A549 (cell line): Measurements from ENCODE around the gene ERICH6. TPM values are rescaled to one million over a fixed set of nuclear protein-coding genes. Genes with fewer than 3 reads are reported as not detected.

Source experiments
- ATAC-seq, 2 experiments: fragments of 200-7000 bp in 1 of 2; fragments of >200 bp in 1 of 2; cut with Nextera tagmentation in 1 of 2; cut with Tn5 transposase in 1 of 2; 3 replicates each; pipeline versions ENCODE4 v1.8.0 to v1.9.1; 2018 to 2020; ENCODE audit warnings: mild to moderate bottlenecking in 1 of 2, moderate library complexity in 1 of 2
- CTCF ChIA-PET: fragments of 300-600 bp; sonication (Branson Sonifier 250); formaldehyde crosslinking; extraction: SDS; loops from one replicate; lab custom pipeline; 2021; ENCODE audit warnings: antibody characterized with exemption, inconsistent platforms; lab: Yijun Ruan, JAX
- POLR2A ChIA-PET: fragments of 350-600 bp; formaldehyde crosslinking; extraction: SDS; loops from one replicate; lab custom pipeline; 2021; ENCODE audit warnings: antibody characterized with exemption, inconsistent platforms; lab: Yijun Ruan, JAX
- DNase-seq, 2 experiments: peaks; one replicate each; pipeline versions ENCODE4 v3.0.0 to v3.0.0-alpha.2; 2011 to 2016; ENCODE audit warnings: low read depth in 1 of 2, low spot score in 1 of 2
- FAIRE-seq: peaks from 2 replicates; lab custom pipeline; 2011; peaks lifted over from hg19 to GRCh38; lab: Jason Lieb, UNC
- H3K27ac ChIP-seq, 2 experiments: fragments of >200 bp; sonication (Bioruptor Twin); formaldehyde crosslinking; 3 replicates each; pipeline ENCODE4 v1.5.1; 2016 to 2017
- H3K4me1 ChIP-seq: fragments of >200 bp; sonication (Bioruptor Twin); formaldehyde crosslinking; 3 replicates; pipeline ENCODE4 v1.6.1; 2016
- H3K4me2 ChIP-seq: fragments of >200 bp; sonication (Bioruptor Twin); formaldehyde crosslinking; 3 replicates; pipeline ENCODE4 v1.6.1; 2016
- H3K4me3 ChIP-seq: fragments of >200 bp; sonication (Bioruptor Twin); formaldehyde crosslinking; 3 replicates; pipeline ENCODE4 v1.5.1; 2016
- H3K9me3 ChIP-seq: fragments of >200 bp; sonication (Bioruptor Twin); formaldehyde crosslinking; 3 replicates; pipeline ENCODE4 v1.6.1; 2016
- CBX2 ChIP-seq: fragments of 200-600 bp; sonication (generic); IDR thresholded peaks from 2 replicates; pipeline ENCODE4 v1.6.1; 2016; ENCODE audit warnings: low read depth, mild to moderate bottlenecking, borderline replicate concordance
- CEBPB ChIP-seq, 2 experiments: fragments of >200 bp in 1 of 2; sonication (Bioruptor Twin) in 1 of 2; formaldehyde crosslinking in 1 of 2; IDR thresholded peaks; 2 replicates each; pipeline ENCODE4 v1.6.1; 2012 to 2016
- EHMT2 ChIP-seq: fragments of 200-600 bp; sonication (generic); IDR thresholded peaks from 2 replicates; pipeline ENCODE4 v1.6.1; 2016; ENCODE audit warnings: antibody characterized with exemption, low read depth, mild to moderate bottlenecking, moderate library complexity
- ESRRA ChIP-seq: fragments of 150-350 bp; IDR thresholded peaks from 2 replicates; pipeline ENCODE4 v1.6.1; 2014; ENCODE audit warnings: mild to moderate bottlenecking, low read length, borderline replicate concordance
- GATA3 ChIP-seq: IDR thresholded peaks from 2 replicates; pipeline ENCODE4 v1.6.1; 2012; ENCODE audit warnings: borderline replicate concordance
- HDAC2 ChIP-seq: fragments of 200-600 bp; sonication (generic); IDR thresholded peaks from 2 replicates; pipeline ENCODE4 v1.6.1; 2016
- HOXB5 ChIP-seq: fragments of 250-450 bp; sonication (Bioruptor Pico); IDR thresholded peaks from 2 replicates; pipeline ENCODE4 v1.5.0; 2020; ENCODE audit warnings: mild to moderate bottlenecking, moderate library complexity
- JUNB ChIP-seq: fragments of >200 bp; sonication (Bioruptor Twin); formaldehyde crosslinking; IDR thresholded peaks from 2 replicates; pipeline ENCODE4 v1.6.1; 2016
- KDM1A ChIP-seq: fragments of 200-600 bp; sonication (generic); IDR thresholded peaks from 2 replicates; pipeline ENCODE4 v1.6.1; 2016; ENCODE audit warnings: low read depth, mild to moderate bottlenecking
- MAFK ChIP-seq: fragments of 450-650 bp; IDR thresholded peaks from 2 replicates; pipeline ENCODE4 v1.6.1; 2014; ENCODE audit not compliant: partially characterized antibody
- MYC ChIP-seq: IDR thresholded peaks from 2 replicates; pipeline ENCODE4 v1.6.1; 2012; ENCODE audit warnings: mild to moderate bottlenecking, inconsistent platforms, low read length, improper control_type of control experiment, borderline replicate concordance
- NR3C1 ChIP-seq: fragments of >200 bp; sonication (Bioruptor Twin); formaldehyde crosslinking; IDR thresholded peaks from 3 replicates; pipeline ENCODE4 v1.6.1; 2017
- PBX3 ChIP-seq: IDR thresholded peaks from 2 replicates; pipeline ENCODE4 v1.6.1; 2012
- PHF8 ChIP-seq: fragments of 200-600 bp; sonication (generic); IDR thresholded peaks from 2 replicates; pipeline ENCODE4 v1.6.1; 2016; ENCODE audit warnings: low read depth, mild to moderate bottlenecking, antibody characterized with exemption, moderate library complexity, borderline replicate concordance
- RCOR1 ChIP-seq: fragments of 150-350 bp; IDR thresholded peaks from 2 replicates; pipeline ENCODE4 v1.6.1; 2014; ENCODE audit warnings: antibody characterized with exemption, low read length, low read depth
- REST ChIP-seq: fragments of 200-600 bp; sonication (generic); IDR thresholded peaks from 2 replicates; pipeline ENCODE4 v1.6.1; 2016; ENCODE audit warnings: antibody characterized with exemption, mild to moderate bottlenecking, moderate library complexity
- RNF2 ChIP-seq: fragments of 200-600 bp; sonication (generic); IDR thresholded peaks from 2 replicates; pipeline ENCODE4 v1.6.1; 2016; ENCODE audit warnings: low read depth, mild to moderate bottlenecking, antibody characterized with exemption, moderate library complexity, borderline replicate concordance
- TFCP2L1 ChIP-seq: fragments of 250-450 bp; sonication (Bioruptor Pico); IDR thresholded peaks from 2 replicates; pipeline ENCODE4 v1.5.0; 2021; ENCODE audit warnings: mild to moderate bottlenecking
- ZSCAN20 ChIP-seq: fragments of 250-450 bp; sonication (Bioruptor Pico); IDR thresholded peaks from 2 replicates; pipeline ENCODE4 v1.8.0; 2022; ENCODE audit warnings: mild to moderate bottlenecking, moderate library complexity
- WGBS: methylation state at CpG from one replicate; pipeline ENCODE4 v1.1.6; 2017; ENCODE audit errors: missing lambda C conversion rate; 5-methylcytosine and 5-hydroxymethylcytosine counted together
- polyA plus RNA-seq, 4 experiments: library from polyadenylated mRNA; depleted of rRNA in 3 of 4; stranded (reverse); fragments of >200 nt; fragmentation: RNase III in 1 of 4; extraction: RNeasy Plus Mini Kit Qiagen cat#74134 plus additional on column Dnase treatment in 1 of 4; gene quantifications; 2 replicates in 3 of 4; 3 replicates in 1 of 4; pipeline ENCODE4 v1.2.3, GENCODE V29; 2011 to 2017
- TF ChIP-seq, protein P1 (sequence below): IDR thresholded peaks from 2 replicates; pipeline ENCODE4 v1.6.1; 2012; ENCODE audit warnings: low read depth, borderline replicate concordance
- TF ChIP-seq, protein P2 (sequence below): fragments of 250-450 bp; sonication (Bioruptor Pico); IDR thresholded peaks from 2 replicates; pipeline ENCODE4 v1.5.0; 2020; ENCODE audit warnings: low read depth, mild to moderate bottlenecking, moderate library complexity

The ERICH6 gene
- polyA plus RNA-seq, 2 of the 4 experiments (the other 2 are of a cell fraction), result 0.06 TPM; not detected in 1

- WGBS, result 92% methylated on average over 7 of the region's 7 CpGs
- FAIRE-seq, result no peak
- no peaks in the 10 kb centered on the region for H3K4me1 ChIP-seq
- no peak for ATAC-seq
- H3K4me2 ChIP-seq, result no peak overlapping the region
- DNase-seq, result no peak
- no peaks in the 10 kb centered on the region for H3K9me3 ChIP-seq
- ChIA-PET CTCF (interaction anchor here (0.5 kb wide), 1 partner anchor 158 kb away, joined by 3 read pairs; no protein-coding TSS in a partner anchor), POLR2A (interaction anchor here (1.9 kb wide), 1 partner anchor 29 kb away, joined by 7 read pairs; the partner anchor contains the start of gene SELENOT)
- TF ChIP-seq PBX3, result no peak
- TF ChIP-seq NR3C1, result no peak
- no peak for TF ChIP-seq MYC
- TF ChIP-seq, protein P1, sequence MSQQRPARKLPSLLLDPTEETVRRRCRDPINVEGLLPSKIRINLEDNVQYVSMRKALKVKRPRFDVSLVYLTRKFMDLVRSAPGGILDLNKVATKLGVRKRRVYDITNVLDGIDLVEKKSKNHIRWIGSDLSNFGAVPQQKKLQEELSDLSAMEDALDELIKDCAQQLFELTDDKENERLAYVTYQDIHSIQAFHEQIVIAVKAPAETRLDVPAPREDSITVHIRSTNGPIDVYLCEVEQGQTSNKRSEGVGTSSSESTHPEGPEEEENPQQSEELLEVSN, result no peak
- no peak for TF ChIP-seq CBX2
- TF ChIP-seq MAFK, result no peak
- H3K27ac ChIP-seq, result no peak overlapping the region
- no peak overlapping the region for H3K4me3 ChIP-seq
These were observed 72.1 kb downstream of the ERICH6 start for GRCh38 chr3:150631515-150632221.

DNA sequence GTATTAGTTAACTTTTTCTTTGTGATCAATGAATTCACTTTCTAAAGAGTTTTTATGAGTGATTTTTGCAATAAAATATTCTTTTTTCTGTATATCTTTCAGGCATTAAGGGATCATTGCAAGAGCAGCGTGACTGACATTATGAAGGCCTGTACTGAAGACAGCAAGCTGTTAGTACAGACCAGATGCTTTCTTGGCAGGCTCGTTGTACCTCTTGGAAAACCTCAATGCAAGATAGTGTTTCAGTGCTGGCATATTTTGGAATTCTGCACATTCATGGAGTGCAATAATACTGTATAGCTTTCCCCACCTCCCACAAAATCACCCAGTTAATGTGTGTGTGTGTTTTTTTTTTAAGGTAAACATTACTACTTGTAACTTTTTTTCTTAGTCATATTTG lies 76.2 kb downstream of the ERICH6 start:
- H3K4me2 ChIP-seq, result no peak overlapping the region
- no peak overlapping the region for H3K4me3 ChIP-seq
- FAIRE-seq (no peak), DNase-seq (no peak), ATAC-seq (no peak)
- POLR2A ChIA-PET, result no interaction called here
- no peaks in the 10 kb centered on the region for H3K9me3 ChIP-seq
- no peak overlapping the region for H3K27ac ChIP-seq
- WGBS, result 88% methylated on average over 2 of the region's 2 CpGs
- CTCF ChIA-PET, result no interaction called here
- peaks cover 10% of the 10 kb centered on the region; the same call in 2 of the 3 replicates for H3K4me1 ChIP-seq
- TF ChIP-seq HDAC2, result no peak
- TF ChIP-seq, protein P2, sequence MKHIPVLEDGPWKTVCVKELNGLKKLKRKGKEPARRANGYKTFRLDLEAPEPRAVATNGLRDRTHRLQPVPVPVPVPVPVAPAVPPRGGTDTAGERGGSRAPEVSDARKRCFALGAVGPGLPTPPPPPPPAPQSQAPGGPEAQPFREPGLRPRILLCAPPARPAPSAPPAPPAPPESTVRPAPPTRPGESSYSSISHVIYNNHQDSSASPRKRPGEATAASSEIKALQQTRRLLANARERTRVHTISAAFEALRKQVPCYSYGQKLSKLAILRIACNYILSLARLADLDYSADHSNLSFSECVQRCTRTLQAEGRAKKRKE (CRISPR knock-in tag), result no peak
- no peak for TF ChIP-seq HOXB5 (CRISPR knock-in tag)
- TF ChIP-seq JUNB, result no peak
- TF ChIP-seq RCOR1, result no peak
- TF ChIP-seq ZSCAN20 (CRISPR knock-in tag), result no peak
- no peak for TF ChIP-seq KDM1A
- TF ChIP-seq NR3C1, result no peak
- TF ChIP-seq ESRRA, result no peak
- no peak for TF ChIP-seq PHF8
- no peak for TF ChIP-seq TFCP2L1 (CRISPR knock-in tag)
- TF ChIP-seq CEBPB (IDR thresholded peaks at IDR 0.05), result no peak

- ChIA-PET POLR2A (no interaction called here), CTCF (no interaction called here)
- ATAC-seq (no peak), FAIRE-seq (no peak), DNase-seq (no peak)
- Histone ChIP-seq H3K4me3 (no peak overlapping the region), H3K9me3 (no peaks in the 10 kb centered on the region), H3K4me2 (no peak overlapping the region), H3K4me1 (peaks cover 10% of the 10 kb centered on the region; the same call in 2 of the 3 replicates), H3K27ac (no peak overlapping the region)
- 100% methylated on average over 2 of the region's 2 CpGs for WGBS
- TF ChIP-seq, protein P2 (CRISPR knock-in tag), result no peak
- TF ChIP-seq REST, result no peak
- TF ChIP-seq, protein P1, result no peak
- TF ChIP-seq GATA3, result no peak
- no peak for TF ChIP-seq EHMT2
- TF ChIP-seq NR3C1, result no peak
- no peak for TF ChIP-seq RNF2
- no peak for TF ChIP-seq MAFK
These were observed 77.4 kb downstream of the ERICH6 start for GRCh38 chr3:150626148-150626930.
